Central memory CD8-positive, alpha-beta T cell (primary cell): ENCODE data around the gene DVL3.

Source experiments
- ATAC-seq: fragments of 150-1000 bp; cut with Tn5 transposase; replicated peaks from 2 replicates; pipeline ENCODE4 v1.10.0; 2022; ENCODE audit warnings: mild to moderate bottlenecking, moderate FRiP score, moderate number of reproducible peaks; ENCODE audit not compliant: poor library complexity, severe bottlenecking; ENCODE audit errors: extremely low read depth
- DNase-seq, 2 donors: peaks; one replicate each; pipeline ENCODE4 v3.0.0; 2021; ENCODE audit warnings: low spot score in 2 of 2
- H3K27ac Mint-ChIP-seq: one replicate; pipeline ENCODE4 v1.8.0; 2022; ENCODE audit warnings: low read depth, mild to moderate bottlenecking, moderate library complexity, mixed read lengths
- H3K27me3 Mint-ChIP-seq: one replicate; pipeline ENCODE4 v1.8.0; 2022; ENCODE audit warnings: mixed read lengths
- H3K36me3 Mint-ChIP-seq: one replicate; pipeline ENCODE4 v1.8.0; 2022; ENCODE audit warnings: mild to moderate bottlenecking, moderate library complexity, mixed read lengths; ENCODE audit not compliant: insufficient read depth
- H3K4me1 Mint-ChIP-seq: one replicate; pipeline ENCODE4 v1.8.0; 2022; ENCODE audit warnings: mixed read lengths
- H3K4me3 Mint-ChIP-seq: one replicate; pipeline ENCODE4 v1.8.0; 2022; ENCODE audit warnings: mild to moderate bottlenecking, moderate library complexity, mixed read lengths
- H3K9me3 Mint-ChIP-seq: one replicate; pipeline ENCODE4 v1.8.0; 2022; ENCODE audit warnings: mixed read lengths

DVL3 gene

GRCh38 chr3:184185461-184186183 lies 30.4 kb downstream of the DVL3 start:
- H3K27ac Mint-ChIP-seq, result peak overlapping the region; percentile 86
- H3K9me3 Mint-ChIP-seq, result no peaks in the 10 kb centered on the region
- ATAC-seq (peak; percentile 87), DNase-seq (peak; percentile 98 to 99)
- H3K27me3 Mint-ChIP-seq, result no peaks in the 10 kb centered on the region
- H3K4me3 Mint-ChIP-seq, result peak overlapping the region; percentile 89
- peaks cover 38% of the 10 kb centered on the region for H3K36me3 Mint-ChIP-seq
- peaks cover 39% of the 10 kb centered on the region for H3K4me1 Mint-ChIP-seq

DNA sequence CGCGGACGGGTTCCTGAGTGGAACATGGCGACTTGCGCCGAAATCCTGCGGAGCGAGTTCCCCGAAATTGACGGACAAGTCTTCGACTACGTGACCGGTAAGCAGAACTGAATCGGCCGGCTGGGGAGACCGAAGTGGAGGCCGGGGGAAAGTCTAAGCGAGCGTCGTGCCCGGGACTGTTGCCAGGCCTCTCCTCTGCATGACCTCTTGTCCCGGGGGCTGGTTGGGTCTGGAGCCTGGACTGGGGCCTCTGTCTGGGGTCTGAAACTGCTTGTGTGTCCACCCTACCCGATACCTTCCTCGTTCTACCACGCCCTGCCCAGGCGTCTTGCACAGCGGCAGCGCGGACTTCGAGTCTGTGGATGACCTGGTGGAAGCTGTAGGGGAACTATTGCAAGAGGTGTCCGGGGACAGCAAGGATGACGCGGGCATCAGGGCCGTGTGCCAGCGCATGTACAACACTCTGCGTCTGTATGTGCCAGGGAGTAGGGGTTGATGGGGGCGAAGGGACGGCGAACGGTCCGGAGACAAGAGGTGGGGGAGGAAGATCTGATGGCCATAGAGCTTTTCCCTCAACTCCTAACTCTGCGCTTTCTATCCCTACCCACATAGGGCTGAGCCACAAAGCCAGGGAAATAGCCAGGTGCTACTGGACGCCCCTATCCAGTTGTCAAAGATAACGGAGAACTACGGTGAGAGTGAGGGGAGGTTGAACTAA lies 31.2 kb downstream of the DVL3 start, which contains the start of gene ABCF3:
Gene ABCF3, plus strand, starts transcription at position 16 of the 718 bp plus-strand sequence. Its CDS starts 9 bp downstream, at position 25.
- Mint-ChIP-seq H3K4me1 (peaks cover 39% of the 10 kb centered on the region), H3K9me3 (no peaks in the 10 kb centered on the region), H3K36me3 (peaks cover 40% of the 10 kb centered on the region), H3K4me3 (peak within 1 kb of the TSS; percentile 89), H3K27me3 (no peaks in the 10 kb centered on the region), H3K27ac (peak within 1 kb of the TSS; percentile 86)
- DNase-seq (peak in 1 of 2 donors; percentile 21), ATAC-seq (peak; percentile 17)

DNA sequence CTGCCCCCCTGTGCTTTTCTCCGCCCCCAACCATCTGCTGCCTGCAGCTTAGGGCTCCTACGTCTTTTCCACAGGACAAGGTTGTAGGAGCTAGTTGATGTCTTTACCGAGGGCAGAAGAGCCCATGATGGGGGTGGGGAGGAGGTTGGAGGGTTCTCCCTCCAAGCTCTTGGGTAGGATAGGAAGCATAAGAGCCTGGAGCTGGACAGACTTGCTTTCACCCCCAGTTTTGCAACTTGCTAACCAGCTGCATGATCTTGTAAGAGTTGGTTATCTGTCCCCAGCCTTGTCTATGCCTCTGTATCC lies 31.7 kb downstream of the DVL3 start:
- DNase-seq (no peak), ATAC-seq (no peak)
- Mint-ChIP-seq H3K4me1 (peaks cover 39% of the 10 kb centered on the region), H3K9me3 (no peaks in the 10 kb centered on the region), H3K27ac (peak overlapping the region; percentile 86), H3K36me3 (peaks cover 44% of the 10 kb centered on the region), H3K4me3 (peak overlapping the region; percentile 89), H3K27me3 (no peaks in the 10 kb centered on the region)

GRCh38 chr3:184188080-184188479 lies 32.9 kb downstream of the DVL3 start:
- Mint-ChIP-seq H3K36me3 (peaks cover 54% of the 10 kb centered on the region), H3K4me1 (peaks cover 46% of the 10 kb centered on the region), H3K4me3 (peak overlapping the region; percentile 89), H3K27me3 (no peaks in the 10 kb centered on the region), H3K27ac (no peak overlapping the region), H3K9me3 (no peaks in the 10 kb centered on the region)
- no peak for ATAC-seq
- no peak for DNase-seq

DNA sequence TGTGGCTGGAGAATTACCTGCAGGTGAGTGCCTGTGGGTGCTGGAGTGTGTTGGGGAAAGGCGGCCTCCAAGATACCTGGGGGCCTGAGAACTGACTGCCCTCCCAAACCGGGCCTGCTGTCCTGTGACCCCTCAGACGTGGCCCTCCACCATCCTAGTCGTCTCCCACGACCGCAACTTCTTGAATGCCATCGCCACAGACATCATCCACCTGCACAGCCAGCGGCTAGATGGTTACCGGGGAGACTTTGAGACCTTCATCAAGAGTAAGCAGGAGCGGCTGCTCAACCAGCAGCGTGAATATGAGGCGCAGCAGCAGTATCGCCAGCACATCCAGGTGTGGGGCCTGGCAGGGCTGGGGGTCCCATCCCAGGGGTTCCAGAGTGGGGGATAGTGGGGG lies 34.2 kb downstream of the DVL3 start:
- H3K27me3 Mint-ChIP-seq, result no peaks in the 10 kb centered on the region
- no peak for DNase-seq
- no peak overlapping the region for H3K27ac Mint-ChIP-seq
- H3K36me3 Mint-ChIP-seq, result peaks cover 60% of the 10 kb centered on the region
- H3K4me3 Mint-ChIP-seq, result no peak overlapping the region
- no peaks in the 10 kb centered on the region for H3K9me3 Mint-ChIP-seq
- ATAC-seq, result no peak
- peaks cover 46% of the 10 kb centered on the region for H3K4me1 Mint-ChIP-seq

DNA sequence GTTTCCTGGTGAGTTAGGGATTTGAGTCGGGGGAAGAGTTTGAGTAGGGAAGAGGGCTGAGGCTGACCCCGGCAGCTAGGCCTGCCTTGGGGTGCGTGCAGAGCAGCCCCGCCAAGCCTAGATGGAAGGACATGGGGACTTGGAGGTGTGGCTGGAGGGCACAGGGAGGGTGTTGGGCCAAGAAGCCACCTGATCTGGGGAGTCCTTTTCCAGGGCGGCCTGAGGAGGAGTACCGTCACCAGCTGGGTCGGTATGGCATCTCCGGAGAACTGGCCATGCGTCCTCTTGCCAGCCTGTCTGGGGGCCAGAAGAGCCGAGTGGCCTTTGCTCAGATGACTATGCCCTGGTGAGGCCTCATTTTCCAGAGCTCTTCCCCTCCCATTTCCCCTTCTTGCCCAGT lies 37.7 kb downstream of the DVL3 start:
- no peaks in the 10 kb centered on the region for H3K9me3 Mint-ChIP-seq
- H3K27me3 Mint-ChIP-seq, result no peaks in the 10 kb centered on the region
- ATAC-seq, result no peak
- H3K4me1 Mint-ChIP-seq, result peaks cover 21% of the 10 kb centered on the region
- H3K27ac Mint-ChIP-seq, result no peak overlapping the region
- DNase-seq, result no peak
- no peak overlapping the region for H3K4me3 Mint-ChIP-seq
- peaks cover 54% of the 10 kb centered on the region for H3K36me3 Mint-ChIP-seq

- no peaks in the 10 kb centered on the region for H3K9me3 Mint-ChIP-seq
- ATAC-seq (no peak), DNase-seq (no peak)
- no peak overlapping the region for H3K4me3 Mint-ChIP-seq
- peaks cover 48% of the 10 kb centered on the region for H3K36me3 Mint-ChIP-seq
- H3K4me1 Mint-ChIP-seq, result peaks cover 9% of the 10 kb centered on the region
- no peak overlapping the region for H3K27ac Mint-ChIP-seq
- H3K27me3 Mint-ChIP-seq, result no peaks in the 10 kb centered on the region
Observed at GRCh38 chr3:184193991-184194539, 38.9 kb downstream of the DVL3 start.

DNA sequence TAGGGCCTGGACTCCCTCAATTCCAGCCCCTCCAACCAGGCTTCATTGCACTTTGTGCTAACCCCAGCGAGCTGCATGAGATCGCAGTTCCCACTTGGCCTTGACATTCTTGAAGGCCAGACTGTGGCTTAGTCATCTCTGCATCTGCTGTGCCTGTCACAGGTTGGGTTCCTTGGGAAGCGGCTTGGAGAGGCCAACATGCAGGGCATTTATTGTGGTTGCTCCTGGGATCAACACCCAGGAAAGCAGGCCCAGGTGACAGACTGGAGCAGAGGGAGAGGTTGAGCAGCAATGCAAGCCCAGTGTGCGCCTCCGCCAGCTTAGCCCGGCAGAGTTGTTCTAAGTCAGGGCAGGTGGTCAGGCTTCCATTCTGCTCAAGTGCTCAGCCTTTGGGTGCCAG lies 41.4 kb downstream of the DVL3 start:
- no peak overlapping the region for H3K27ac Mint-ChIP-seq
- no peak for ATAC-seq
- peaks cover 29% of the 10 kb centered on the region for H3K36me3 Mint-ChIP-seq

DNA sequence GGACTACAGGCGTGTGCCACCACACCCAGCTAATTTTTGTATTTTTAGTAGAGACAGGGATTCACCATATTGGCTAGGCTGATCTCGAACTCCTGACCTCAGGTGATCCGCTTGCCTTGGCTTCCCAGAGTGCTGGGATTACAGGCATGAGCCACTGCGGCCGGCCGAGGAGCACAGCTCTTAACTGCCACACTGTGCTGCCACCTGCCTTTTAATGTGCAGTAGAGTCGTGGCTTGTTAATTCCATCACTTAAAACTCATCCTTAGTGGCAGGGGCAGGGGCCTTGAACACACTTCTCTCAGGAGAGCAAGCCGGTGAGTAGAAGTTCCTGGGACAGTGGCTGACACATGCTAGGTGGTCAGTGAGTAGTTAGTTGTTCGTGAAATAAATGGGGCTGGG lies 43.3 kb downstream of the DVL3 start:
- no peak for DNase-seq
- H3K4me3 Mint-ChIP-seq, result no peak overlapping the region
- no peak overlapping the region for H3K27ac Mint-ChIP-seq
- no peak for ATAC-seq
- H3K27me3 Mint-ChIP-seq, result peaks cover 13% of the 10 kb centered on the region
- no peaks in the 10 kb centered on the region for H3K4me1 Mint-ChIP-seq
- H3K36me3 Mint-ChIP-seq, result peaks cover 10% of the 10 kb centered on the region
- H3K9me3 Mint-ChIP-seq, result no peaks in the 10 kb centered on the region

More for the DNA sequence above, 41.4 kb downstream of the DVL3 start:
- Mint-ChIP-seq H3K4me3 (no peak overlapping the region), H3K9me3 (no peaks in the 10 kb centered on the region), H3K4me1 (peaks cover 6% of the 10 kb centered on the region), H3K27me3 (no peaks in the 10 kb centered on the region)
- no peak for DNase-seq

DNA sequence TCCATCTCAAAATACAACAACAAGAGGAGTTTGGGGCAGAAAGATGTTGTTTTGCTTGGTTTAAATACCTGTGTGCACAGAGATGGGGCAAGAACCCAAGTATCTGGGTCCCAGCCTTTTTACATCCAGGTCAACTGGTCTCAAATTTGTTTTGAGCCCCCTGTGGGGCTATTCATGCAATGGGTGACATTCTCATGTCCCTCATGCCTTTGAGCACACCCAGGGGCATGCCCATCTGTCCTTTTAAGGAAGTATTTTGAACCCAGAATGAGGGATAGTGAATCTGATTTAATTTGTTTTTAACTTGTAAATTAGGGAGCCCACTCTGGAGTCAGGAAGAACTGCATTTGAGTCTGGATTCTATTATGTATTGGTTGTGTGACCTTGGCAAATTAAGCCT lies 45.6 kb downstream of the DVL3 start:
- Mint-ChIP-seq H3K27ac (no peak overlapping the region), H3K27me3 (peaks cover 31% of the 10 kb centered on the region), H3K36me3 (no peaks in the 10 kb centered on the region), H3K4me1 (no peaks in the 10 kb centered on the region), H3K4me3 (no peak overlapping the region), H3K9me3 (no peaks in the 10 kb centered on the region)
- no peak for ATAC-seq
- no peak for DNase-seq

GRCh38 chr3:184203526-184203925 lies 48.3 kb downstream of the DVL3 start:
- Mint-ChIP-seq H3K36me3 (no peaks in the 10 kb centered on the region), H3K27ac (no peak overlapping the region), H3K9me3 (no peaks in the 10 kb centered on the region), H3K27me3 (peaks cover 51% of the 10 kb centered on the region), H3K4me3 (no peak overlapping the region), H3K4me1 (no peaks in the 10 kb centered on the region)
- ATAC-seq (no peak), DNase-seq (no peak)

DNA sequence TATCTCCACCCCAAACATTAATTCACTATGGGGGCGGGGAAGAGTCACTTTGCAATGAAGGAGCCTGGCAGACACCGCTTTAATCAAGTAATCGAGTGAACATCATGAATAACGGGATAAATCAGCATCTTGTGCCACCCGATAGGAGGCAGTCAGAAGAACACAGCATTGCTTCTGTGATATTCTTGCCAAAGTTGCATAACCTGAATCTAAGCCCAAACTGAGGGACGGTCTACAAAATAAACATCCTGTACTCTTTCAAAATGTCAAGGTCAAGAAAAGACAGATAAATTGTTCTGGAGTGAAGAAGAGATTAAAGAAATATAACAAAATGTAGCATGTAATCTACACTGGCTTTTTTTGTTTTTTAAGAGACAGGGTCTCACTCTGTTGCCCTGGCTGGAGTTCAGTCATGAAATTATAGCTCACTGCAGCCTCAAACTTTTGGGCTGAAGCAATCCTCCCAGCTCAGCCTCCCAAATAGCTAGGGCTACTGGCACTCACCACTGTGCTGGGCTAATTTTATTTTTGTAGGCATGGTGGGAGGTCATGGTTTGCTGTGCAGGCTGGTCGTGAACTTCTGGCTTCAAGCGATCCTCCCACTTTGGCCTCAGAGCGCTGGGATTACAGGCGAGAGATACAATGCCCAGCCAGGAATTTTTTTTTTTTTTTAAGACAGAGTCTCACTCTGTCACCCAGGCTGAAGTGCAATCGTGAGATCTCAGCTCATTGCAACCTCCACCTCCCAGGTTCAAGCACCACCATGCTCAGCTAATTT lies 54.2 kb downstream of the DVL3 start:
- Mint-ChIP-seq H3K4me3 (no peak overlapping the region), H3K36me3 (no peaks in the 10 kb centered on the region), H3K4me1 (no peaks in the 10 kb centered on the region), H3K27ac (no peak overlapping the region), H3K27me3 (peaks cover 30% of the 10 kb centered on the region), H3K9me3 (no peaks in the 10 kb centered on the region)
- ATAC-seq (no peak), DNase-seq (no peak)
